ENCODE data around the gene LRMDA. TPM values are rescaled to one million over a fixed set of nuclear protein-coding genes. Genes with fewer than 3 reads are reported as not detected.

The LRMDA gene
- total RNA-seq, 2 experiments from 2014 or later = not detected

GRCh38 chr10:76111986-76112825 is 680.8 kb downstream of the LRMDA start:
- POLR2A ChIA-PET = no interaction called here
- H3K4me2 ChIP-seq (ENCODE audit: low read length) = no peak overlapping the region
- no peak overlapping the region for H3K27ac ChIP-seq (ENCODE audit: low read depth, low read length, poor library complexity, severe bottlenecking)
- H3K4me3 ChIP-seq (ENCODE audit: low read depth, low read length, poor library complexity, severe bottlenecking) = no peak overlapping the region
- no peaks in the 10 kb centered on the region for H3K79me2 ChIP-seq (ENCODE audit: insufficient read depth, low read depth, low read length)
- intact Hi-C loops (cut with micrococcal nuclease; ENCODE audit: unreplicated experiment) = no loop called here
- no peak for TF ChIP-seq CTCF (conservative IDR thresholded peaks at IDR 0.05; ENCODE audit: low read length)
- no peak for TF ChIP-seq EZH2phosphoT487 (IDR thresholded peaks at IDR 0.05; ENCODE audit: borderline replicate concordance, low read depth, low read length)
- no peaks in the 10 kb centered on the region for H3K9me3 ChIP-seq (ENCODE audit: low read length)
- H3K4me1 ChIP-seq (ENCODE audit: insufficient read depth, low read length, poor library complexity, severe bottlenecking) = no peaks in the 10 kb centered on the region
- no TSS peak for BruUV-seq (replicated peaks)
- no peak for DNase-seq (ENCODE audit: low spot score)
- CTCF ChIA-PET (ENCODE audit: unreplicated experiment) = no interaction called here
- no peaks in the 10 kb centered on the region for H4K20me1 ChIP-seq (ENCODE audit: insufficient read depth, low read length)
- H3K9me2 ChIP-seq (ENCODE audit: insufficient read depth, low read length) = no peaks in the 10 kb centered on the region
- no peak overlapping the region for H2AFZ ChIP-seq (ENCODE audit: low read length)
- no peaks in the 10 kb centered on the region for H3K36me3 ChIP-seq (ENCODE audit: insufficient read depth, low read length)

GRCh38 chr10:76112826-76113150 is 681.4 kb downstream of the LRMDA start:
- Histone ChIP-seq H3K9me2 (ENCODE audit: insufficient read depth, low read length) (no peaks in the 10 kb centered on the region), H3K4me2 (ENCODE audit: low read length) (no peak overlapping the region), H3K9me3 (ENCODE audit: low read length) (no peaks in the 10 kb centered on the region), H3K4me3 (ENCODE audit: low read depth, low read length, poor library complexity, severe bottlenecking) (no peak overlapping the region), H3K79me2 (ENCODE audit: insufficient read depth, low read depth, low read length) (no peaks in the 10 kb centered on the region), H3K27ac (ENCODE audit: low read depth, low read length, poor library complexity, severe bottlenecking) (no peak overlapping the region), H2AFZ (ENCODE audit: low read length) (no peak overlapping the region), H4K20me1 (ENCODE audit: insufficient read depth, low read length) (no peaks in the 10 kb centered on the region), H3K4me1 (ENCODE audit: insufficient read depth, low read length, poor library complexity, severe bottlenecking) (no peaks in the 10 kb centered on the region), H3K36me3 (ENCODE audit: insufficient read depth, low read length) (no peaks in the 10 kb centered on the region)
- intact Hi-C loops (cut with micrococcal nuclease; ENCODE audit: unreplicated experiment) = no loop called here
- TF ChIP-seq EZH2phosphoT487 (IDR thresholded peaks at IDR 0.05; ENCODE audit: borderline replicate concordance, low read depth, low read length) (no peak), CTCF (conservative IDR thresholded peaks at IDR 0.05; ENCODE audit: low read length) (no peak)
- BruUV-seq (replicated peaks) = no TSS peak
- POLR2A ChIA-PET = no interaction called here
- CTCF ChIA-PET (ENCODE audit: unreplicated experiment) = no interaction called here
- no peak for DNase-seq (ENCODE audit: low spot score)

- ChIA-PET POLR2A (no interaction called here), CTCF (ENCODE audit: unreplicated experiment) (no interaction called here)
- Histone ChIP-seq H4K20me1 (ENCODE audit: insufficient read depth, low read length) (no peaks in the 10 kb centered on the region), H3K4me3 (ENCODE audit: low read depth, low read length, poor library complexity, severe bottlenecking) (no peak overlapping the region), H3K36me3 (ENCODE audit: insufficient read depth, low read length) (no peaks in the 10 kb centered on the region), H3K4me1 (ENCODE audit: insufficient read depth, low read length, poor library complexity, severe bottlenecking) (no peaks in the 10 kb centered on the region), H3K79me2 (ENCODE audit: insufficient read depth, low read depth, low read length) (no peaks in the 10 kb centered on the region), H3K4me2 (ENCODE audit: low read length) (no peak overlapping the region), H3K9me2 (ENCODE audit: insufficient read depth, low read length) (no peaks in the 10 kb centered on the region), H3K27ac (ENCODE audit: low read depth, low read length, poor library complexity, severe bottlenecking) (no peak overlapping the region), H2AFZ (ENCODE audit: low read length) (no peak overlapping the region), H3K9me3 (ENCODE audit: low read length) (no peaks in the 10 kb centered on the region)
- TF ChIP-seq EZH2phosphoT487 (IDR thresholded peaks at IDR 0.05; ENCODE audit: borderline replicate concordance, low read depth, low read length) = no peak
- no peak for TF ChIP-seq CTCF (conservative IDR thresholded peaks at IDR 0.05; ENCODE audit: low read length)
- BruUV-seq (replicated peaks) = no TSS peak
- intact Hi-C loops (cut with micrococcal nuclease; ENCODE audit: unreplicated experiment) = no loop called here
- DNase-seq (ENCODE audit: low spot score) = no peak
Observed at GRCh38 chr10:76113952-76114351, 682.5 kb downstream of the LRMDA start.

All from OCI-LY7 (cell line).